LNCaP clone FGC (cell line): Measurements from ENCODE around the gene MRPS18B.

Experiments used
- DNase-seq: peaks from one replicate; pipeline ENCODE4 v3.0.0-alpha.2; 2011; ENCODE audit warnings: low read depth
- H3K4me3 ChIP-seq: 2 replicates; pipeline ENCODE4 v1.5.1; 2011; ENCODE audit warnings: mild to moderate bottlenecking, low read depth, low read length, control low read depth
- CTCF ChIP-seq: IDR thresholded peaks from 2 replicates; pipeline ENCODE4 v1.5.1; 2012; ENCODE audit warnings: mild to moderate bottlenecking; ENCODE audit not compliant: control insufficient read depth, insufficient read depth; ENCODE audit errors: extremely low read depth

The MRPS18B gene

GRCh38 chr6:30612687-30613248 is 4.9 kb upstream of the MRPS18B start:
- no peak for TF ChIP-seq CTCF
- no peak for DNase-seq

GRCh38 chr6:30613251-30614043 is 4.2 kb upstream of the MRPS18B start:
- DNase-seq, result no peak
- TF ChIP-seq CTCF, result no peak
- H3K4me3 ChIP-seq, result no peak overlapping the region

More at GRCh38 chr6:30612687-30613248, 4.9 kb upstream of the MRPS18B start:
- no peak overlapping the region for H3K4me3 ChIP-seq

- no peak for DNase-seq
- no peak overlapping the region; the same call in 1 of the 2 replicates for H3K4me3 ChIP-seq
Measured at GRCh38 chr6:30614044-30614842, 3.4 kb upstream of the MRPS18B start.

DNA sequence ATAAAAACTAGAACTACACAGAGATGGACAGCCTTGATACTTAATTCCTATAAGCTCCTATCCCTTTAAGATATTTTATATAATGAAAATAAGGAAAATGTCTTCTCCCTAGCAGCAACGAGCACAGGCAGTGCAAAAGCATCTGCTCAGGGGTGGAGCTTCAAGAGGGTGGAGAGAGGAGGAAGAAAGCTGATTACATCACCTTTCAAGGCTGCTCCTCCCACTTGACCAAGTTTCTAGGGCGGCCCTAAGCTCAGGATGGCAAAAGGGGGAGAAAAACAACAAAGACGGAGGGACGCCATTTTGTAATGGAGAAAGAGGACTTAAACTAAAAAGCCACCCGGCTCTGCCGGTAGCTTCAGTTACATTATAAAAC is 2.8 kb upstream of the MRPS18B start:
- TF ChIP-seq CTCF, result no peak
- peak overlapping the region; percentile 79 for H3K4me3 ChIP-seq

More at GRCh38 chr6:30614044-30614842, 3.4 kb upstream of the MRPS18B start:
- no peak for TF ChIP-seq CTCF

GRCh38 chr6:30615219-30615957 is 2.3 kb upstream of the MRPS18B start:
- H3K4me3 ChIP-seq, result peak overlapping the region; percentile 79
- no peak for TF ChIP-seq CTCF
- DNase-seq, result peak; percentile 57

More for the DNA sequence above, 2.8 kb upstream of the MRPS18B start:
- DNase-seq, result peak; percentile 94

DNA sequence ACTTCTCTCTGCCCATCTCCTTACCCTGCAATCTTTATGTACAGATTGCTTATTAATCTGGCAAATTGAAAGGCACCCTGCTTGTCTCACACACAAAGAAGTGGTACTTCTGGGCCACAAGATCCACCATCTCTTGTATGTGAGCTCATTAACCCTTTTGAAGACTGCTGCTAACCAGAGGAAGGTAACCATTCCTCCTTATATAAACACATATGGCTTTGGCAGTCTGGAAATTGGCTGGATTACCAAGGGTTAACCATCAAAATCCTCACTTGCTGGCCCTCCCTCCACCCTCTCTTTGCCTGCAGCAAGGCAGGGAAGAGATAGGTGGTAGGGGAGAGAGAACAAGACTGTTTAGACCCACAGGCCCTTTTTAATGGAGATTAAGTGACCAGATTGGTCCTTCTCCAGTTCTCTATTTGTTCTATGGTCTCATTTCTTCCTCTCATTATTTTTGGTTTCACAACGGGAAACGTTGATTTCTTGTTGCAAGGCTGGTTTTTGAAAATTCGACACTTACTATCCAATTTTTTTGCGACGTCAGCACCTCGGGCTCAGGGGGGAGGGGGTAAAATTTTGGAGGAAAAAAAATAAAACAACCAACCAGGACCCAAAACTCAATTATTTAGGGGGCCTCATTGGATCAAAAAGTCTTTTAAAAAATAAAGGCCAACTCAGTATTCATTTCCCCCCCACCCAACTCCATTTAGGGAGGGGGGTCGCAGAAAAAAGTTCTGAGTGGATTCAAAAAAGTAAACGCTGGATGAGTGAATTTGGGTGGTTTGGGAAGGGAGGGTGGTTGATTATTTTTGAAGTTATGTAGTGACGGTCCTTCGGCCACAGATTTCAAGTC is 1.5 kb upstream of the MRPS18B start:
- DNase-seq, result no peak
- no peak for TF ChIP-seq CTCF
- peak overlapping the region; percentile 79 for H3K4me3 ChIP-seq
